Fibroblast of pulmonary artery (primary cell): ENCODE measurements around the gene CNTN4.
A peak's percentile ranks its signal among the peaks of the same experiment; 100 is the strongest.

ENCODE experiments used
- DNase-seq: peaks from one replicate; pipeline ENCODE4 v3.0.0-alpha.2; 2010; ENCODE audit warnings: low read depth
- H3K4me3 ChIP-seq: replicated peaks from 2 replicates; pipeline ENCODE4 v1.5.1; 2011; ENCODE audit warnings: low read depth, mild to moderate bottlenecking, control low read depth, low read length, moderate library complexity
- TF ChIP-seq, protein P1 (sequence below): IDR thresholded peaks from 2 replicates; pipeline ENCODE4 v1.5.1; 2011; ENCODE audit warnings: mild to moderate bottlenecking, control low read depth, low read length, inconsistent platforms; ENCODE audit errors: missing control alignments

CNTN4 gene

DNA sequence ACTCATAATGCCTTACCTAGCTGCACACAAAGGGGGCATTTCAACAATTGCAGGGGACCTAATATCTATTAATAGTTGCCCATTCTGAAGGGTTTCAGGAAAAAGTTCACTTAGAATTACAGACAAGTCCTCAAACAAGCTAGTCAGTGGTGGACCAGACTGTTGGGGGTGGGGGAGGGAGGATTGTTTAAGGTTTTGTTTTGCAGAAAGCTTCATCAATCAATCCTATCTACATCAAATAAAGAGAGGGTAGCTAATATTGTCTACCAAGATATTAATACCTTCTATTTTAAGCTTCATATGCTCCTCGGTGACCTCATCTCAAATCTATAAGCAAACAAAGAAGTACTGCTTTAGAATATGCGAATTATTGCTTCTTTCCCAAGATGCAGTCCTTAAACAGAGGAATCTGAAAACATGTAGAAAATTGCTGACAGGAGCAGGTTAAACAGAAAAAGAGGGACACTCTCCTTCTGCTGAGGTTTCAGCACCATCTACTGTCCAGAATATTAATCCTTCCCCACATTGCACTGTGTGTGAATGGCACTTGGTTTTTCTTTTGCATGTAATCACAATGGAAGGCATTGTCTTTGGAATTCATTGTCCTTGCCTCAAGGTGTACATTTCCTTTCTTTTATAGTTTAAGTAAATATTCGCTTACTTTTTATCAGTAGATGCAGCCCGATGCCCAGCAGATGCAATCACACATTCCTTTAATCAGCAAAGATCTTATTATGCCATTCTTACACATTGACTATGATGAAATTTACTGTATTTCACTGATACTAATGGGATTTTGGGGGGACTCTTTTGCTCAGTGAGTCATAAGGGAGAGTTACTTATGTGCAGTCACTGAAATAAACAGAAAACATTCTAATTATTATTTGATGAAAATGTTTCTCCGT lies 916.8 kb downstream of the CNTN4 start:
- TF ChIP-seq, protein P1, sequence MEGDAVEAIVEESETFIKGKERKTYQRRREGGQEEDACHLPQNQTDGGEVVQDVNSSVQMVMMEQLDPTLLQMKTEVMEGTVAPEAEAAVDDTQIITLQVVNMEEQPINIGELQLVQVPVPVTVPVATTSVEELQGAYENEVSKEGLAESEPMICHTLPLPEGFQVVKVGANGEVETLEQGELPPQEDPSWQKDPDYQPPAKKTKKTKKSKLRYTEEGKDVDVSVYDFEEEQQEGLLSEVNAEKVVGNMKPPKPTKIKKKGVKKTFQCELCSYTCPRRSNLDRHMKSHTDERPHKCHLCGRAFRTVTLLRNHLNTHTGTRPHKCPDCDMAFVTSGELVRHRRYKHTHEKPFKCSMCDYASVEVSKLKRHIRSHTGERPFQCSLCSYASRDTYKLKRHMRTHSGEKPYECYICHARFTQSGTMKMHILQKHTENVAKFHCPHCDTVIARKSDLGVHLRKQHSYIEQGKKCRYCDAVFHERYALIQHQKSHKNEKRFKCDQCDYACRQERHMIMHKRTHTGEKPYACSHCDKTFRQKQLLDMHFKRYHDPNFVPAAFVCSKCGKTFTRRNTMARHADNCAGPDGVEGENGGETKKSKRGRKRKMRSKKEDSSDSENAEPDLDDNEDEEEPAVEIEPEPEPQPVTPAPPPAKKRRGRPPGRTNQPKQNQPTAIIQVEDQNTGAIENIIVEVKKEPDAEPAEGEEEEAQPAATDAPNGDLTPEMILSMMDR, result no peak
- DNase-seq, result peak; percentile 20

DNA sequence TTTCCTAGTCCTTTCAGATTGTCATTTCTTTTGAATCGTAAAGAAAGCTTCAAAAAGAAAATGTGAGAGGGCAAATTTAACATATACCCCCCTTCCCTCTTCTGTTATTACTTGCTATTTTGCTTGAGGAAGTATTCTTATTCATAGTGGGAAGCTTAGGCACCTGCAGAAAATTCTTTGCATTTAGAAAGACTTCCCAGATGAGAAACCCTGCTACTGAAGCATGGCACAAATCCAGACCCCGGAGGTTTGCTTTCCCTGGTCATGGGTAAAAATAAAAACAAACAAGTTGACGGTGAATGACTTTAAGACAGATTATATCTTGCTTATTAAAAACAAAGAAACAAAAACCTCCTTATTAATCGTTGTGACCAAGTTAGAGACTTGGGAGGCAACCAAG lies 917.6 kb downstream of the CNTN4 start:
- TF ChIP-seq, protein P1, result no peak
- H3K4me3 ChIP-seq, result no peak overlapping the region
- no peak for DNase-seq

More for the DNA sequence above, 916.8 kb downstream of the CNTN4 start:
- H3K4me3 ChIP-seq, result no peak overlapping the region

DNA sequence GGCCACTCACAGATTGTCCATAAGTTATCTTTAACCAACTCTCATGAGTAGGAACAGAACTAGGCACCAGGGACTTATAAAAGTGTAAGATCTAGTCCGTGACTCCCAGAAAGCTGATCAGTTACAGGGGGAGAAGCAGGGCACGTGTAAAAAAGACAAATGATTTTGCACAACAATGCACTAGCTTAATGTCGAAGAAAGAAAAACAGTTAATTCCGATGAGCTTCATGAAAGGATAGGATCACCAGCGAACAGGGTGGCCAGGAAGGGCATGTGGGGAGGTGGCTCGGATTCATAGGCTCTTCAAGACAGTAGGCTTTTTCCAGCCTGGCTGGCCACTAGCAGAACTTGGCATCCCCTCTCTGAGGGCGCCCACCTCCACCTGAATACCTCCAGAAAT lies 921.5 kb downstream of the CNTN4 start:
- H3K4me3 ChIP-seq, result no peak overlapping the region
- TF ChIP-seq, protein P1, result no peak
- DNase-seq, result no peak

DNA sequence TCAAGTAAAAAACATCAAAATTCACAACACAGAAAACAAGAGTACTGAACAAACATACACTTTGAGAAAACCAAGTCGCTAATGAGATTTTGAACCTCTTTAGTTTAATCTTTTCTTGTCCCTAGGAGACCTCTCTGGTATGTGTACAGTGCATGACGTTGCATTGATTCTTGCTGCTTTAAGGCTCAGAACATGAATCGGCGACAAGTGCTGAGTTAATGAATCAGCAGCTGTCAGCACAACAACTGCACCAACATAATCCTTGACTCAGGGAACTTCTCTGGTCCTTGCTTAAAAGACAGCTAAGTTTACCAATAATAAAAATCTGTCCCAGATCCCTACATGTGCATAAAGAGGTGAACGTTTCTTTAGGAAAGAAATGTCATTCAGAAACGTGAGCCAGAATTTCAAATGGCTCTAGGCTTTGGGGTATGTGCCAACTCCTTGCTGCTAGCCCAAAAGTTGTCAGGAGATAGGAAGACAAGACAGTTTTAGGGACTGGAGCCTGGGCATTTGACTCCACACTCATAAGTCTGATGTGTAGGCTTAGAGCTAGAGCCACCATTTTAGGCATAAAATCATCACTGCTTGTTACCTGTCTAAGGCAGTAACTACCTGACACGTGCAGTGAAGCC lies 924.6 kb downstream of the CNTN4 start:
- no peak overlapping the region for H3K4me3 ChIP-seq
- TF ChIP-seq, protein P1, result no peak
- no peak for DNase-seq

DNA sequence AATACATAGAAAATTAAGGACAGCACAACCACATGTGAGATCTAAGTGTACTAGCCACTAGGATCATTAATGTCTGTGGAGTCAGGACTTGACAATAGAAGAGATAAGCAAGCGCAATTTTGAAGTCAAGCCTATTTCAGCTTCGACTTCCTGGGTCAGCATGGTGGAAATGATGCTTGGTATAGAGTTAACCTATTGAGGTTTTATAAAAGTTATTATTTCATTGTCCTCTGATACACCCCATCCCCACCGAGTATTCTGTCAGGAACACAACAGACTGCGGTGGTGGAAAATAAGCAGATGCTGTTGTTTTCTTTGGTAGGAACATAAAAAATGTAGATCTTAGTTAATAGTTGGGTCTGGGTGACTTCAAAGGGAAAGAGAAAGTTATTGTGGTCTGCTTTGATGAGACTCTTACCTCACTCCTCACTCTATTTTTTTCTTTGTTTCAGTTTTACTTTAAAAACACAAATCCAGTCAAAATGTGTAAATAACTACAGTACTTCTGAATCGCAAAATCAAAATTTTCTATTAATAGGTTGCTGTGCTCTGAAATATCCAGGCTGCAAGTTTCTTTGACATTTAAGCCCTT lies 929.4 kb downstream of the CNTN4 start:
- TF ChIP-seq, protein P1, result no peak
- no peak for DNase-seq
- H3K4me3 ChIP-seq, result no peak overlapping the region

DNA sequence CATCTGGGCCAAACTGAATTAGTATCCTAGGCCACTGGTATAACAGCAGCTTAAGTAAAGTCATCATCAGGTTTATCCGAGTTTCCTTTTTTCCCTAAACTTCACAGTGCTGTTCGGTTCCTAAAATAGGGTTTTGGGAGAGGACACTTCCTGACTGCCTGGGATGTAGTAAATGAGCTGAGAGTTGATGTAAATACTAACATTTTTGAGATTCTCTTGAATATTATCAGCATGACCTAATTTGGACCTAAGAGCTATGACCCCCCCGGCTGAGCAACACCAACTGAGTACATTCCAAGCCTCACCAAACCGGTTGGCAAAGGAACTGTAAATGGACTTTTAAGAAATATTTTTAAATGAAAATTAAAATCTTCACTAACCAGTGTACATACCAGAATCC lies 932.7 kb downstream of the CNTN4 start:
- TF ChIP-seq, protein P1, result no peak
- DNase-seq, result peak; percentile 2
- no peak overlapping the region for H3K4me3 ChIP-seq
